Suprapubic skin (tissue), 4 donors: ENCODE results near the gene DOC2A. TPM values are rescaled to one million over a fixed set of nuclear protein-coding genes. Genes with fewer than 3 reads are reported as not detected.
A peak's percentile ranks its signal among the peaks of the same experiment; 100 is the strongest.
"Not testable (repeated sequence)": the region's sequence is repeated elsewhere in the genome, so short reads cannot be mapped to it uniquely, and the experiment has no call there.

ENCODE experiments used
- DNase-seq, 2 donors: peaks; one replicate each; pipeline ENCODE4 v3.0.0-alpha.2; 2019; ENCODE audit warnings: low spot score in 2 of 2
- H3K27ac ChIP-seq: fragments of 200-600 bp; sonication (generic); one replicate; pipeline ENCODE4 v1.5.1; 2019
- H3K27me3 ChIP-seq: fragments of 200-600 bp; sonication (generic); one replicate; pipeline ENCODE4 v1.5.1; 2019
- H3K36me3 ChIP-seq: fragments of 200-600 bp; sonication (generic); one replicate; pipeline ENCODE4 v1.5.1; 2019
- H3K4me1 ChIP-seq: fragments of 200-600 bp; sonication (generic); one replicate; pipeline ENCODE4 v1.5.1; 2019
- H3K4me3 ChIP-seq: fragments of 200-600 bp; sonication (generic); one replicate; pipeline ENCODE4 v1.5.1; 2019; ENCODE audit warnings: mild to moderate bottlenecking
- H3K9me3 ChIP-seq: fragments of 200-600 bp; sonication (generic); one replicate; pipeline ENCODE4 v1.5.1; 2019
- CTCF ChIP-seq, 2 donors: fragments of 200-600 bp in 1 of 2; fragments of 450-650 bp in 1 of 2; sonication (generic) in 1 of 2; IDR thresholded peaks; one replicate each; pipeline ENCODE4 v1.5.1; 2016 to 2019; ENCODE audit warnings: antibody characterized with exemption in 2 of 2, mild to moderate bottlenecking in 1 of 2, moderate library complexity in 1 of 2
- EP300 ChIP-seq: sonication (generic); formaldehyde crosslinking; IDR thresholded peaks from one replicate; pipeline ENCODE4 v1.6.1; 2017; ENCODE audit warnings: antibody characterized with exemption
- POLR2A ChIP-seq, 2 donors: fragments of 450-650 bp; IDR thresholded peaks; one replicate each; pipeline ENCODE4 v1.6.1; 2017; ENCODE audit warnings: antibody characterized with exemption in 2 of 2, mild to moderate bottlenecking in 2 of 2, moderate library complexity in 2 of 2
- POLR2AphosphoS5 ChIP-seq, 3 donors: sonication (generic); formaldehyde crosslinking; IDR thresholded peaks; one replicate each; pipeline ENCODE4 v1.6.1; 2017; ENCODE audit warnings: antibody characterized with exemption in 3 of 3
- WGBS: methylation state at CpG from one replicate; pipeline ENCODE4 v1.1.5; 2018; 5-methylcytosine and 5-hydroxymethylcytosine counted together
- total RNA-seq, 4 donors: library from RNA; depleted of rRNA; stranded (reverse); fragments of >200 nt; gene quantifications; one replicate each; pipeline ENCODE4 v1.1.0, GENCODE V29; 2016

DOC2A gene
- total RNA-seq, 4 donors from 2014 or later = 0.42 TPM; not detected in 3

DNA sequence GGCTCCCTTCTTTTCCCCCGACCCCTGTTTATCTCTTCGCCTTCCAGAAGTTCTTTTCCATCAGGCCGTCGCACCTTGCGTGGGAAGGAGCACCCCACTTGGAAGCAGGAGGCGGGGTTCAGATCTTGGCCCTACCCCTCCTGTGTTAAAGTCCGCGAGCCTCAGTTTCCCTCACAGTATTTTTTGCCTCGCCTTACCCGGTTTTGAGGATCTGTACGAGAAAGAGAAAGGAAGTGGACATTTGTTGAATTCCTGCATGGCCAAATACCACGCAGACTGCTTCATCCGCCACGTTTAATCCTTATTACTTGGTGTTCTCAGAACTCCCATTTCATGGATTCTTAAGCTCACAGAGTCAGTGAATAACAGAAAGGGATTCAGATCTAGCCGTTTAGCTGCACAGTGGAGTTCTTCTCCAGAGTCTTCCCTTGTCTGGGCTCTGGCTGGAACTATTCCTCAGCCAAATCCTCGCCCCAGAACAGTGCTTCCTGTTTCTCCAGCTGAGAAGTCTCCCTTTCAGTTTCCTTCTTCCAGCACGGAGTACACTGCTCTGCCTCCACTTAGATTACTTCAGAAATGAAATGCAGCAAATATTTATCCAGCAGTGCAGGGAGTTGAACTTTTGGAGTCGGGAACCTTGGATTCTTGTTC lies 48.4 kb downstream of the DOC2A start:
- DNase-seq = no peak
- TF ChIP-seq EP300 = no peak
- TF ChIP-seq POLR2A (IDR thresholded peaks at IDR 0.05) = no peak
- no peak for TF ChIP-seq POLR2AphosphoS5 (IDR thresholded peaks at IDR 0.05)
- no peak for TF ChIP-seq CTCF (IDR thresholded peaks at IDR 0.05)
- WGBS = 3% methylated on average over 18 of the region's 18 CpGs
- H3K27ac ChIP-seq = peak overlapping the region; percentile 91
- no peaks in the 10 kb centered on the region for H3K9me3 ChIP-seq
- H3K36me3 ChIP-seq = no peaks in the 10 kb centered on the region
- peaks cover 12% of the 10 kb centered on the region for H3K4me1 ChIP-seq
- peak overlapping the region; percentile 85 for H3K4me3 ChIP-seq
- H3K27me3 ChIP-seq = no peaks in the 10 kb centered on the region

DNA sequence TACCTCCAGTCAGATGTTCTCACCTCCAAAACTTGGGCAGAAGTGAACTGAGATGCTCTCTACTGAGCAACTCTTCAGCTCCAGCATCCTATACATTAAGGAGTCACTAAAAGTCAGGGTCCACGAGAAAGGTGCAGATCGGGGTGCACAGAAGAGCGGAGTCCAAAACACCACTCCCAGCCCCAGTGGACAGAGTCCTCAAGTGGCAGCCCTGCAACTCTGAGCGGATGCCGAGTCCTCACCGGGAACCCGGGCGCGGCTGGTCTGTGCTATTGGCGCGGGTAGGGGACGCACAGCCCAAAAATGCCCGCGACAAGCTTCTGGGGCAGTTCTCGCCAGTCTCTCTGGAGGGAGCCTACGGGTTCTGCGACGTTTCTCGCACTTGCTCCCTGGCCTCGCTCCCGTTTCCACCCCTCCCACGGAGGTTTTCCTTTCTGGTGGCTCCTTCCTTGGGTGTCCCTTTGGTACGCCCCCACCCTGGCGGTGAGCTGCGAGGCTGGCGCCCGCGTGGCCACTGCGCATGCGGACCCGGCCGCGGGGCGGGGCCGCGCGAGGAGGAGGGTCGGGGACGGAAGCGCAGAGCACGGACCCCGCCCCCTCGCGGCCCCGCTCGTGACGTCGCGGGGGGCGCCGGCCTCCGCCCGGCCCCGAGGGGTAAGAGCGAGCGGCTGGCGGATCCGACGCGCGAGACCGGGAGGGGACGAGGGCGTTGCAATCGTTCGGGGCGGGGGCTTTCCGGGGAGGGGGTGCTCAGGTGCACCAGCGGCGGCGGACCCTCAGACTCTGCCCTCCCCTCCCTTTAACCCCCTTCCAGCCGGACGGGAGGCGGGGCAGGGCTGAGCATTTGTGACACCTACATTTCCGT lies 49.1 kb downstream of the DOC2A start, which contains the start of gene TMEM219:
Gene TMEM219 (plus strand): TSS at position 601 of the 865 bp plus-strand sequence. CDS start 1,065 bp downstream, outside the sequence.
- TF ChIP-seq EP300 (no peak), CTCF (IDR thresholded peaks at IDR 0.05) (peak; percentile 28 to 61), POLR2A (IDR thresholded peaks at IDR 0.05) (peak in 1 of 2 donors; percentile 12)
- no peaks in the 10 kb centered on the region for H3K27me3 ChIP-seq
- H3K36me3 ChIP-seq = no peaks in the 10 kb centered on the region
- H3K27ac ChIP-seq = peak within 1 kb of the TSS; percentile 91
- peaks cover 12% of the 10 kb centered on the region for H3K4me1 ChIP-seq
- peak within 1 kb of the TSS; percentile 85 for H3K4me3 ChIP-seq
- H3K9me3 ChIP-seq = no peaks in the 10 kb centered on the region
- DNase-seq = peak; percentile 90 to 93
- WGBS = 0% methylated on average over 19 of the region's 75 CpGs

DNA sequence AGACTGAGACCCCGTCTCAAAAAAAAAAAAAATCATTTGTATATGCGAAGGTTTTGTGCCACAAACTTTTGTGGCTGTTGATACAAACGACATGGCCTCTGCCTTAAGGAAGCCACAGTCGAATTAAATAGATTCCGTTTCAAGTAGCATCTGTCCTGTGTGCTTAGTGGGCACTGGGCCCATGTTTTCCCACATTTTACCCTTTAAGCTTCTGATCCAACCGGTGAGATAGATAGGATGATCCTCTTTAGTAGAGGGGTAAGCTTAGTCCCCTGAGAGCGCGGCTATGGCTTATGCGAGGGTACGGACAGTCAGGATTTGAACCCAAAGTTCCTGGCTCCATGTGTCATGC lies 49.7 kb downstream of the DOC2A start:
- 67% methylated on average over 10 of the region's 10 CpGs for WGBS
- peak overlapping the region; percentile 85 for H3K4me3 ChIP-seq
- peak overlapping the region; percentile 91 for H3K27ac ChIP-seq
- no peak for DNase-seq
- H3K4me1 ChIP-seq = peaks cover 12% of the 10 kb centered on the region
- H3K9me3 ChIP-seq = no peaks in the 10 kb centered on the region
- H3K36me3 ChIP-seq = no peaks in the 10 kb centered on the region
- no peaks in the 10 kb centered on the region for H3K27me3 ChIP-seq
- TF ChIP-seq EP300 (no peak), POLR2A (IDR thresholded peaks at IDR 0.05) (no peak)

GRCh38 chr16:29959821-29960220 lies 51.0 kb downstream of the DOC2A start:
- DNase-seq, H3K27me3 ChIP-seq, H3K36me3 ChIP-seq, H3K9me3 ChIP-seq, H3K27ac ChIP-seq, H3K4me3 ChIP-seq: not testable (repeated sequence)
- WGBS = 84% methylated on average over 4 of the region's 4 CpGs
- H3K4me1 ChIP-seq = peaks cover 12% of the 10 kb centered on the region

DNA sequence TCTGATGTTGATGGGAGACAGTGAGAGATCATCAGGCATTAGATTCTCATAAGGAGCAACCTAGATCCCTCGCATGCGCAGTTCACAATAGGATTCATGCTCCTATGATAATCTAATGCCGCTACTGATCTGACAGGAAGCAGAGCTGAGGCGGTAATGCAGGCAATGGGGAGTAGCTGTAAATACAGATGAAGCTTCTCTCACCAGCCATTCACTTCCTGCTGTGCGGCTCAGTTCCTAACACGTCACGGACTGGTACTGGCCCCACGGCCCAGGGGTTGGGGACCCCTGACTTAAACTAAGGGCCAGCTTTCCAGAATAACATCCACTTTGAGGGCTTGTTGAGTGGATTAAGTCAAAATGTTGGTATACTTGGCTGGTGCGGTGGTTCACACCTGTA lies 51.5 kb downstream of the DOC2A start:
- 92% methylated on average over 8 of the region's 9 CpGs for WGBS
- peaks cover 12% of the 10 kb centered on the region for H3K4me1 ChIP-seq
- H3K36me3 ChIP-seq = no peaks in the 10 kb centered on the region
- H3K27ac ChIP-seq = no peak overlapping the region
- no peaks in the 10 kb centered on the region for H3K27me3 ChIP-seq
- TF ChIP-seq POLR2AphosphoS5 (IDR thresholded peaks at IDR 0.05) = no peak
- no peak for TF ChIP-seq CTCF (IDR thresholded peaks at IDR 0.05)
- H3K9me3 ChIP-seq = no peaks in the 10 kb centered on the region
- DNase-seq = no peak
- H3K4me3 ChIP-seq = no peak overlapping the region

- TF ChIP-seq CTCF (IDR thresholded peaks at IDR 0.05) (no peak), EP300 (no peak), POLR2AphosphoS5 (IDR thresholded peaks at IDR 0.05) (no peak), POLR2A (IDR thresholded peaks at IDR 0.05) (no peak)
- H3K4me3 ChIP-seq = no peak overlapping the region
- peaks cover 12% of the 10 kb centered on the region for H3K4me1 ChIP-seq
- WGBS = 90% methylated on average over 5 of the region's 5 CpGs
- no peaks in the 10 kb centered on the region for H3K27me3 ChIP-seq
- DNase-seq = no peak
- H3K27ac ChIP-seq = no peak overlapping the region
- no peaks in the 10 kb centered on the region for H3K36me3 ChIP-seq
- H3K9me3 ChIP-seq = no peaks in the 10 kb centered on the region
Measured at GRCh38 chr16:29958756-29959155, 52.1 kb downstream of the DOC2A start.
